ENCODE results near the gene DOCK2.

DNA sequence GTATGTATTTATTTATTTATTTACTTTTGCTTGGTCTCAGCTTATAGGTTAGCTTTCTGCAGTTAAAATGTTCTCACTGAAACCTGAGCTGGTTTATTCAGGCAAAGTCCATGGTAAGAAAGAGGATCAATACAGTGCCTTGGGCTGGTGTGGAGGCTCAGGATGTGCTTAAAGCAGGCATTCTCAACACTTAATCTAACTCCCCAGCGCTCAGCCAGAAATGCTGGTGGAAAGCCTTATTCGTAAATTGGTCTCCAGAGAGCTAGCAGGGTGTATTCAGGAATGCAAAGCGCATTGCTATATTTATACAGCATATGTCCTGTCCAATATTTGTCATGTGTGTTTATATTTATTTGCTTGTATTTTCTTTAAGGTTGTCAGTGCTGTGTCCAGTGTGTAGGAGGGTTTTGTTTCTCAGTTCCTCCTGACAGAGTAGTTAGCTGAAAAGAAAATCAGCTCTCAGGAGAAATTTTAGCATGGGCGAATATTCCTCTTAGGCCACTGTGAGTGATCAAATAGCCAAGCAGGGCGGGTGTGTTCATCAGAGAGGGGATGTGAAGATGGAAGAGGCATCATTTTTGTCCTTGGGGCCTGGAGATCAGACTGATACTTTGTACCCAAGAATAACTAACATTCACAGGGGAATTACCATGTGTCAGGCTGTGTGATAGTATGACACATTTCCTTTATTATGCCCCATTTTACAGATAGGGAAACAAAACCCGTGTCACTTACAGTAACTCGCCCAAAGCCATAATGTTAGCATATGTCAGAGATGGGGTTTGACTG lies 65.8 kb downstream of the DOCK2 start:
- TF ChIP-seq, protein P1, sequence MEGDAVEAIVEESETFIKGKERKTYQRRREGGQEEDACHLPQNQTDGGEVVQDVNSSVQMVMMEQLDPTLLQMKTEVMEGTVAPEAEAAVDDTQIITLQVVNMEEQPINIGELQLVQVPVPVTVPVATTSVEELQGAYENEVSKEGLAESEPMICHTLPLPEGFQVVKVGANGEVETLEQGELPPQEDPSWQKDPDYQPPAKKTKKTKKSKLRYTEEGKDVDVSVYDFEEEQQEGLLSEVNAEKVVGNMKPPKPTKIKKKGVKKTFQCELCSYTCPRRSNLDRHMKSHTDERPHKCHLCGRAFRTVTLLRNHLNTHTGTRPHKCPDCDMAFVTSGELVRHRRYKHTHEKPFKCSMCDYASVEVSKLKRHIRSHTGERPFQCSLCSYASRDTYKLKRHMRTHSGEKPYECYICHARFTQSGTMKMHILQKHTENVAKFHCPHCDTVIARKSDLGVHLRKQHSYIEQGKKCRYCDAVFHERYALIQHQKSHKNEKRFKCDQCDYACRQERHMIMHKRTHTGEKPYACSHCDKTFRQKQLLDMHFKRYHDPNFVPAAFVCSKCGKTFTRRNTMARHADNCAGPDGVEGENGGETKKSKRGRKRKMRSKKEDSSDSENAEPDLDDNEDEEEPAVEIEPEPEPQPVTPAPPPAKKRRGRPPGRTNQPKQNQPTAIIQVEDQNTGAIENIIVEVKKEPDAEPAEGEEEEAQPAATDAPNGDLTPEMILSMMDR (conservative IDR thresholded peaks at IDR 0.05; ENCODE audit: low read length) = no peak
- no peak for TF ChIP-seq EZH2phosphoT487 (IDR thresholded peaks at IDR 0.05; ENCODE audit: borderline replicate concordance, low read depth, low read length)

All from OCI-LY7 (cell line).